Measurements from ENCODE around the gene OR52R1.

DNA sequence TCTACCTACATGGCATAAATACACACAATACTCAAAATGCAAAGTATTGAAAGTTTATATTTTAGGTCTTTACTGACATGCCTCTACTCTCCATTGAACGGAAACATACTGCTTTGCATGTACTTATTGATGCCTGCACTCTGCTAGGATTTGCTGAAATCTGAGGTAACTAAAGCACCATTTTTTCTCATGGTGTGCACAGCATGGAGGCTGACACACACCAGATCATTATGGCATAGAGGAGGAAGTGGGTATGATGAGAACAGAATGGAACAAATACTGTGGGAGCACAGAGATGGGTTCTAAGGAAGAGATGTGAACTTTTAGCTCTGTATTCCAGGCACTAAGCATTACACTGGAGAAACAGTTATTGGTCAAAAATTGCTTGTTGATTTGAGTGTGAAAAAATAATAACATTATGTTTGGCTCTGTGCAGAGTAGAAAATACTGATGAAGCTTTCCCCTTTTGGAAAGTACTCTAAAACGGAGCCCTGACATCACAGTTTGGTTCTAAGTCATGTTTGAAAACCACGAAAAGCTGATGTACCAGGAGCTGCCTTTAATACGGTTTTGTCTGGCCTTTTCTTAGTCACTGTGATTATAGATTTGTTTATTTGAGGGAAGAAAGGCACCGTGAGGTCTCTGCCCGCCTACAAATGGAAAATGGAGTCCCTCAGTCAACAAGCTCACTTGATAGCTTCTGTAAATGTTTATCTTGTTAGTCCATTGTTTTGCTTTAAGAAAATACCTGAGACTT, 5.6 kb downstream of the OR52R1 start:
- TF ChIP-seq, protein P1, sequence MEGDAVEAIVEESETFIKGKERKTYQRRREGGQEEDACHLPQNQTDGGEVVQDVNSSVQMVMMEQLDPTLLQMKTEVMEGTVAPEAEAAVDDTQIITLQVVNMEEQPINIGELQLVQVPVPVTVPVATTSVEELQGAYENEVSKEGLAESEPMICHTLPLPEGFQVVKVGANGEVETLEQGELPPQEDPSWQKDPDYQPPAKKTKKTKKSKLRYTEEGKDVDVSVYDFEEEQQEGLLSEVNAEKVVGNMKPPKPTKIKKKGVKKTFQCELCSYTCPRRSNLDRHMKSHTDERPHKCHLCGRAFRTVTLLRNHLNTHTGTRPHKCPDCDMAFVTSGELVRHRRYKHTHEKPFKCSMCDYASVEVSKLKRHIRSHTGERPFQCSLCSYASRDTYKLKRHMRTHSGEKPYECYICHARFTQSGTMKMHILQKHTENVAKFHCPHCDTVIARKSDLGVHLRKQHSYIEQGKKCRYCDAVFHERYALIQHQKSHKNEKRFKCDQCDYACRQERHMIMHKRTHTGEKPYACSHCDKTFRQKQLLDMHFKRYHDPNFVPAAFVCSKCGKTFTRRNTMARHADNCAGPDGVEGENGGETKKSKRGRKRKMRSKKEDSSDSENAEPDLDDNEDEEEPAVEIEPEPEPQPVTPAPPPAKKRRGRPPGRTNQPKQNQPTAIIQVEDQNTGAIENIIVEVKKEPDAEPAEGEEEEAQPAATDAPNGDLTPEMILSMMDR (IDR thresholded peaks at IDR 0.05), result no peak
- TF ChIP-seq POLR2A (IDR thresholded peaks at IDR 0.05), result no peak

All from uterus (tissue), 2 donors.